8988T (cell line): ENCODE measurements around the gene LDB2.

ENCODE experiments used
- DNase-seq: peaks from one replicate; pipeline ENCODE4 v3.0.0; 2011

LDB2 gene

DNA sequence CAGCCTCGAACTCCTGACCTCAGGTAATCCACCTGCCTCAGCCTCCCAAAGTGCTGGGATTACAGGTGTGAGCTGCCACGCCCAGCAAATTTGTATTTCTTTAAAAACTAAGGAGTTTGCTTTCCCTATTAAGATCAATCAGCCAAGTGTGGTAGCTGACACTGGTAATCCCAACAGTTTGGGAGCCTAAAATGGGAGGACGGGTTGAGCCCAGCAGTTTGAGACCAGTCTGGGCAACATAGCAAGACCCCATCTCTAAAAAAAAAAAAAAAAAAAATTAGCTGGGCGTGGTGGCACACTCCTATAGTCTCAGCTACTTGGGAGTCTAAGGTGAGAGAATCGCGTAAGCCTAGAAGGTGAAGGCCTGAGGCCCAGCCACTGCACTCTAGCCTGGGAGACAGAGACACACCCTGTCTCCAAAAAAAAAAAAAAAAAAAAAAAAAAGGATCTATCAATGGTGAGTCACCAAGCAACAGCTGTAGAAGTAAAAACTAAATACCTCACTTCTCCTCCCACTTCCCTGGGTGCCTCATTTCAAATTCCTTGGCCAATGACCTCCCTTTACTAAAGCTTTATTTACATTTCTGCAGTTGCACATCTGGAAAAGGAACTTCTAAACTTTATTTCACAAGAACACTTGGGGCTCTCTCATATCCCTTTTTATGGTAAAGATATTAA is 54.5 kb downstream of the LDB2 start:
- DNase-seq: no peak

DNA sequence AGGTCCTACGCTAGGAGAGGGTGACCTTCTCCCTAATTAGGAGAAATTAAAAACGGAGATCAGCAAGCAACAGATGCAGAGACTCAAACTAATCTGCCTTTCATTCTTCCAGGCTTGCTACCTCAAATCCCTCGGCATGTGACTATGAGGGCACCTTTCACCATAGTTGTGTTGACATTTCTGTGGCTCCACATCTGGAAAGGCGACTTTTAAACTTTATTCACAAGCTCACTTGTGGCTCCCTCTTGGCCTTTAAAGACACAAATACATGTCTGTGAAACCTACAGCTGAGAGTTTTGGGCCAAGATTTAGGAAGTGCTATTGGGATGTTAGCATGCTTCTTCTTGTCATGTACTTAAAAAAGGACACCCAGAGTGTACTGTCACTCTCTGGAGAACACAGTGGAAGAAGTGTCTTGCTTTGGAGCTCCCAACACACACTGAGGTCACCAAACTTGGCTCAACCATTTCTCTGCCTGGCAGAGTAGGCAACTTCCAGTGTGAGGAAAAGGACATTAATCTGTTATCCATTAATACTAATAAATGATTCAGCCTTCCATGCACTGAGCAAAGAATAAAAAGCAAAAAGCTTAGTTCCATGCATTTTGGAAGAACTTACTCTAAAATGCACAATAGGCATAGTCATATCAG is 60.1 kb downstream of the LDB2 start:
- DNase-seq: no peak

DNA sequence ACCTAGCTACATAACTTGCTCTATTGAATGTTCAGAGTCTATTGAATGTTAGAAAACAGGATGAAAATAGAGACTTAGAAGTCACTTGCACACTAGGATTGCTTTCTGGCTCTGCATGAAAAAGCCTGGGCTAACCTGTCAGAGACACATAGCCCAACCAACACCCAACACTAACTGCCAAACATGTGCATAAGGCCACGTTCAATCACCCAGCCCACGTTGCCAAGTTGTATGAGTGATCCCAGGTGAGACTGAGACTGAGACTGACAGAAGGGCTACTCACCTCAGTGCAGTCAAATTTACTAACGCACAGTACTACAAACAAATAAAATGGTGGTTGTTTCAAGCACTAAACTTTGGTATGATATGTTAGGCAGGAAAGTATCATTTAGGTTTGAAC is 61.0 kb downstream of the LDB2 start:
- no peak for DNase-seq

DNA sequence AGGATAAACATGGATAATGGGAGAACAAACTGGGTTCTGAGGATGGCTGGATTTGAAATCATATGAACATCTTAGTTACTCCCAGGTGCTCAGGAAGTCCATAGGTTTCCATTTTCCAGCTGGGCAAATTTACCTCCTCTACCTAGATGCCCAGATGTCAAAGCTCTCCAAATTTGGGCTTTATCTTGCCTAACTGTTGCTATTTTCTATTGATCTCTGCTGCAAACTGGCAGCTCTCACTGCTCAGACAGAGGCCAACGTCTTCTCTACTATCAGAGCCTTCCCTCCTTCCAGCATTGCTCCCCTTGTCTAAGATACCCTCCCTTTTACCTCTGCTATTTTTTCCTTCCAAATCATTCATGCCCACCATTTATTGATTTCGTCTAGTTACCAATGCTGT is 62.1 kb downstream of the LDB2 start:
- DNase-seq: no peak

DNA sequence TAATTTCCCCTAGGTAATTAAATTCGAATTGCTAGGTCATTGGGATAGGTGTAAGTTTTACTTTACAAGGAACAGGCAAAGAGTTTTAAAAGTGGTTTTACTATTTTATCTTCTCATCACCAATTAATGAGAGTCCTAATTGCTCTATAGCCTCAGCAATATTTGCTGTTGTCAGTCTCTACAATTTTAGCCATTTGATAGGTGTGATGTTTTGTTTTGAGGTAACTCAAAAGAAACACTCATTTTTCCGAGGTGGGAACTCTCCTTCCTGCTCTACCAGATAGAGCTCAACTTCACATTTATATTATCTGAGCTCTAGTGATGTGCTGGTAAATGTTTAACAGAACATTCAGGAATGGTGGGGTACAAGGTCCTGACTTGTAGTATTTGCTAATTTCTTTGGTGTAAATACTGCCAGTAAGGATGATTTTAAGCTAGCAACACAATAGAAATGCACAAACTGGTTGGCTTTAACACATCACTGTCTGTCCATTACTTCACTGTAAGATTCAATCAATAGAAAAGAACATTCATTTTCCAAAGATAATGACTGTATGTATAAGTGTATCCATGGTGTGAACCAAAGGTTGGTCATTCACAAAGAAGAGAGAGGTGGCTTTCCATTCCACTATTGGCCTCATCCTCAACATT is 62.7 kb downstream of the LDB2 start:
- no peak for DNase-seq

DNA sequence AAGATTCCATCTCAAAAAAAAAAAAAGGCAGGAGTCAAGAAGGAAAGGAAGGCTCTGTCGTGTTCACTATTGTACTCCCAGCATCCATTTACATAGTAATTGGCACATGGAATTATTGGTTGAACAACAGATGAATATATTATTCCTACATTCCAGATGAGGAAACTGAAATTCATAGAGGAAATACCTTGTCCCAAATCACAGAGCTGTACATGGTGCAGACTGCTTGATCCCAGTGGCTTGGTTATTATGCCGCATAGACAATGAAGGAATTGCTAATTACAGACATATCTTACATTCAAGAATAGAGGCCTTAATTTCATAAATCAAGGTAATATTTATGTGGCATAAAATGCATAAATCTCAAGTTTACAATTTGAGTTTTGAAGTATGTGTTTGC is 63.6 kb downstream of the LDB2 start:
- DNase-seq: no peak

DNA sequence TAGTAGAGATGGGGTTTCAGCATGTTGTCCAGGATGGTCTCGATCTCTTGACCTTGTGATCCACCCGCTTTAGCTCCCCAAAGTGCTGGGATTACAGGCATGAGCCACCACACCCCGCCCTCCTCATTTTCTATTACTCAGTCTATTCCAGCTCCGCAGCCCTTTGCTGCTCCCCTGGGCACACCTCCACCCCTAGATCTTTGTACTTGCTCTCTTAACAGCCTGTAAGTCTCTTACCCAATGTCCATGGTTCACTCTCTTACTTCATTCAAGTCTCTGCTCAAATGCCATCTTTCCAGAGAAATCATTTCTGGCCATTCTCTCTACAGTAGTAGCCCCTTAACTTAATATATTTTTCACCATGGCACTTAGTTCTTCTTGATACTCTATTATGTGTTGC is 64.7 kb downstream of the LDB2 start:
- DNase-seq: no peak

DNA sequence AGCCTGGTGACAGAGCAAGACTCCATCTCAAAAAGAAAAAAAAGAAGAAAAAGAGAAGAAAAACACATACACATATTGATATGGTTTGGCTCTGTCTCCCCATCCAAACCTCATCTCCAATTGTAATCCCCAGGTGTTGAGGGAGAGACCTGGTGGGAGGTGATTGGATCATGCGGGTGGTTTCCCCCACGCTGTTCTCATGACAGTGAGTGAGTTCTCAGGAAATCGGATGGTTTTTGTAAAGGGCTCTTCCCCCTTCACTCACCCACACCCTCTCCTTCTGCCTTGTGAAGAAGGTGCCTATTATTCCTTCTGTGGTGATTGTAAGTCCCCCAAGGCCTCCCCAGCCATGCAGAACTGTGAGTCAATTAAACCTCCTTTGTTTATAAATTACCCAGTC is 68.4 kb downstream of the LDB2 start:
- no peak for DNase-seq

DNA sequence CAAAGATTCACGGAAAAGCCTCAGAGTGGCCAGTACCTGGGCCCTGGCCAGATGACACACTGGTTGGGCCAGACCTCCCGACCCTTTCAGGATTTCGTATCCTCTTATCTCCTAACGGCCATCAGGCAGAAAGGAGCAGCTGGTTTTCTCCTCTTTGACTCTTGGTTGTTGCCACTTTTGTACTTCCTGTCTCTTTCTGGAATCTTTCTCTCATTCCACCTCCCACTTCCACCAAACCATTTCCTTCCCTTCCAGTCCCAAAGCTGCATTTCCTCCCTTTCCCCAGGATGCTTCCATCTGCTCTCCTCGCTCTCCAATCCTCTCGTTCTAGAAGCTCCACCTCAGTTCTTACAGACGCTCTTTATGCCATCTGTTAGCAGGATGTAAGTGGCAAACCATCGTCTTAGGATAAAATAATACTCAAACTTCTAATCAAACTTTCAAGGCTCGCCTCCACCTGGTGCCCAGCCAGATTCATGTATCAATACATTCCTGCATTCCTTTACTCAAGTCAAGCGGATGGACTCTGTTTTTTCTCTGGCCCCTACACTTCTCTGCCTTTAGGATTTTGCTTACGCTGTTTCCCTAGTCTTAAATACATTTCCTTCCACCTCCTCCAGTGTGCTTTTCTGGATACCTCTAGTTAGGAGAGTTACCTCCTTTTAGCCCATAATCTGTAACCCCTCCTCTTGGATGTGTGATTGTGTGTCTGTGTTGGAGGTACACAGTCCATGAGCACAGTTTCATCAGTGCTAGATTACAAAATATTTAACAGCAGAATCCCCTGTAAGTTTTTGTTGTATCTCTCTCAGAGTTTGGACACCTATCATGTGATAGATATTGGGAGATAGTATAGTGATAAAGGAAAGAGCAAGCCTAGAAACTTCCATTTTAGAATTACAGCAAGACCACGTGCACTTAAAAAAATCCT is 70.4 kb downstream of the LDB2 start:
- no peak for DNase-seq

DNA sequence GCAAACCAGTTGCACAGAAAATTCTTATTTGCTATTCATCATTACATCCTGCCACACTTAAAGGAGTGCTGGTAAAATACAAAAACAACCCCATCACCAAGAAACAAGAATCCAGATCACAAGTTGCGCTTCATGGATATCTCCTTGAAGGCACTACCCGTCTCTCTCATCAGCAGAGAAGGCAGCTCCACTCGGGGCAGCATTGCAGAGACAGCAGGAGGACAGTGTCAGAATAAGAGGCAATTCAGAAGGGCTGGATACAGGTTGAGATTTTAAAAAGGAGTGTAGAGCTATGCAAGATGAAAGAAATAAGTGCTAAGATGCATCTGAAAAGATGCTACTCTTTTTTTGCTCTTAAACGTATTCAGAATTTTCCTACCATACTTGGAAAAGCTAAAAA is 71.4 kb downstream of the LDB2 start:
- no peak for DNase-seq

DNA sequence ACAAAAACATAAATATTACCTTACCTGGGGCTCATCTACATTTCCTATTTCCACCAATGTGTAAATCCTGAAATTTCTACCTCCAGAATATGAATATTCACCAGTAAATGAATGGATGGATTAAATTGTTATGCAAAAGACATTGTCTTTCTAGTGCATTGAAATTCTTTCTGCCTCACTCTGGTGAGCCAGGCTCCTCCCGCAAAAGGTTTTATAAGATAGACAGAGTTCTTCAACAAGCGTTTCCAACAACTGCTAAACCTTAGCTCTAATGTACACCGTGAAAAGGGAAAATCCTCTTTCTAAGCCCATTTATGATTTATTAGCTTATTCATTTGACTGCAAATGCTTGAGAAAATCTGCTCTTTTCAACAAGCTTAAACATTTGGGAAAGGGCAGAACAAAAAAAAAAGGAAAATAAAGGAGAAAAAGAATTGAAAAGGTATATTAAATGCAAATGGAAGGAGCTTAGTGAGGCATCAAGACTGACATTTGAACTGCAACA is 72.0 kb downstream of the LDB2 start:
- no peak for DNase-seq

DNA sequence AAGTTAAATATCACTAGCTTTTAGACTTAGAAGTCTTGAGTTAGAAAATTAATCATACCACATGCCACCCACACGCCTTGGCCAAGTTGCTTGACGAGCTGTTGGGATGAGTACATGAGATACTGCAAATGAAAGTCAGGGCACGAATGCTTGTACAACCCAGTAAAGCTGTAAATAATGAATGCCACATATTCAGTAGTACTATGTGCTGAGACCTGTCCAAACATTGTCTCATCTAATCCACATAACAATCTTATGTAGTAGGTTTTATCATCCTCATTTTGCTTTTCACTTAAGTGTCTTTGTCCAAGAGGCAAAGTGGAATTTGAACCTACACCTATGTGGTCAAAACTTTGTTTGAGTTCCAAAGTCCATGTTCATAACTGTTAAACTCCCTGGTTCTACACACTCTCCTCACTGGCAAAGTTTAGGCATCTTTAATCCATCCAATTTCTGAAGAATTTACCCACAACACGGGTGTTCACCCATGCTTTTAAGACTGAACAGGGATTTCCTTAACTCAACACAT is 74.1 kb downstream of the LDB2 start:
- no peak for DNase-seq

DNA sequence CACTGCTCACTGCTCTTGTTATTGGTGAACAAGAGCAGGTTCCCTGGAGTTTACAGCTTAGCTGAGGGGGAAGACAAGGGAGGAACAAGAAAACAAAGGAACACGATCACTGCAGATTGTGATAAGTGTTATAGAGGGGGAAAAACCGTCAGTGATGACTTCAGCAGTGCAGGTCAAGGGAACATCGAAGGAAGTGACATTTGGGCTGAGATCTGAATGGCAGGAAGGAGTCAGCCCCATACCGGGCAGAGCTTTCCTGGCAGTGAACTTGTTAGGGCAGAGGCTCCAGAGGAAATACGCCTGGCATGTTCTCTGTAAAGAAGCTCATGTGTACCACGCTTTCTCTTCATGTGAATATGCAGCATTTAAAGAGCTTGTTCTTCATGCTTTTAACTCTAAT is 78.1 kb downstream of the LDB2 start:
- no peak for DNase-seq

DNA sequence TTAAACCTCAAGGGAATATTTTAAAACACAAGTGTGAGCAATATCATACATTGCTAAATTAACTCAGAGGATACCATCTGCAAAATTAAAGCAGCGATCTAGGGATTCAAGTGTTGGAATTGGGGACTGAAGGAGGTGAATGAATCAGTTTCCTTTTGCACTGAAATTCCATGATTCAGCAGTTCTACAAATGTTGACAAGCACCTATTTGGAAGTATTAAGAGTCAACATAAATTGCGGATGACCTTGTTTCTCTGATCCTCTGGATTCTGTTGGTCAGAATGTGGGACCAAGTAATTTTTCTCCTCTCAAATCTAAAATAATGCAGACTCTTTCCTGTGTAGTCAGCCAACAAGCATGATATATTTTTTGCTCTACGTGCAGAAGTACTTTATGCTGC is 78.8 kb downstream of the LDB2 start:
- no peak for DNase-seq

DNA sequence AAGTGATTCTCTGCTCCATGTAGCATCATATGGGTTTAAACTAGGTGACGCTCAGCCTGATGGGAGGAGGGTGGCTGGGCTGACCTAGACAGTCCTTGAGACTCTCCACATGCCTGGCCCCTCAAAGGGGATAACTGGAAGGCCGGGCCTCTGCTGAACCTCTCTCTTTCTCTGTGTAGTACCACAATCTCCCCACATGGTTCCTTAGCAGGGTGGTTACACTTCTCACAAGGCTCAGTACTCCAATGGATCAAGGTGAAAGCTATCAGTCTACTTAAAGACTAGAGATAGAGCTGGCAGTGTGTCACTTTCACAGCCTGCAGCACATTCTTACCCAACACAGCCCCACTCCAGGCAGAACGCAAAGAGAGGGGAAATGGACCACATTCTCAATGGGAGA is 80.4 kb downstream of the LDB2 start:
- DNase-seq: no peak

DNA sequence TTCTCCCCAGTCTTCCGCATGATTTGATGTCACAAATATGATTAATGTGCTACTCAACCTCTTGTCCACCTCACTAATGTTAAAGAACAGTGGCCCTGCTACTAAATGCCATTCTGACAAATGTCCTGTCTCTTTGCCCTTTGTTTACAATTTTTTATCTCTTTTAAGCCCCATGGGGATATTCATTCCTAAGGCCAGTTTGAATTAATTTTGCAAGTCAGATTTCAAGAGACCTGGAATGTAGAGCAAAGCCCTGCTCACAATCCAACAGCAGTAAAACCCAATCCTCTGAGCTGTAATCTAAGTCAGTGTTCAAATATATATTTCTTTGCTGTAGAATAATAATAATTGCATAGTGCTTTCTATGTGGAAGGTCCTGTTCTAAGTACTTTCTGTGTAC is 81.2 kb downstream of the LDB2 start:
- DNase-seq: no peak

DNA sequence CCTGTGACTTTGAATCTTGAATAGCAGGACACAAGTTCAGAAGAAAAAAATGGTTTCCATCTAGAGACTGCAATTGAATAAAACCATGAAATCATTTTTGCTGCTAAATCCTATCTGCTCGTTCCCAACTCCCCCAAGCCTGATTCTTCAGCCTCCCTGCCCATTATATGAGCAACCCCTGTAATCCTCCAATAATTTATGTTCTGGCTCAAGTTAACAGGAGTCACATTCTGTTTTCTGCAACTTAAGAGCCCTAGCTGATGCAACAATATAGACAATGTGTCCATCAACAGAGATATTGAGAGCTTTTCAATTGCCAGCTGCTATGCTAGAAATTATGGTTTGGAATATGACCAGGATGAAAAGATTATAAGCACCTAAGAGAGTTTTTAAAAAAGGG is 84.1 kb downstream of the LDB2 start:
- no peak for DNase-seq

DNA sequence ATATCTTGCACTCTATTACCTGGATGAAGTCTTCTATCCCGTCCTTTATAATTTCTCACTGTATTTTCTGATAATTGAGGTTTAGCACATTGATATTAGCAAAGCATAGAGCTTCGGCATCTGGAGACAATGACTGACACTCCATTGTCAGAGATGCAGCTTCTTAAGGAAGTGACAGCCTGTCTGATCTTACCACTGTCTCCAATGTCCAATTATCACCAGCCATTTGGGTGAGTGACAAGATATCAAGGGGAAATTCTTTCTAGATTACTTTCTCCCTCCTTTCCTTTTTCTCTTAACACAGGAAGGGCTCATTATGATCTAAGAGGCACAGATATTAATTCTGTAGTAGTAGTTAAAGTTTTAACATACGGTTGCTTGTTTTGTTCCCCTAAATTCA is 86.4 kb downstream of the LDB2 start:
- DNase-seq: no peak

DNA sequence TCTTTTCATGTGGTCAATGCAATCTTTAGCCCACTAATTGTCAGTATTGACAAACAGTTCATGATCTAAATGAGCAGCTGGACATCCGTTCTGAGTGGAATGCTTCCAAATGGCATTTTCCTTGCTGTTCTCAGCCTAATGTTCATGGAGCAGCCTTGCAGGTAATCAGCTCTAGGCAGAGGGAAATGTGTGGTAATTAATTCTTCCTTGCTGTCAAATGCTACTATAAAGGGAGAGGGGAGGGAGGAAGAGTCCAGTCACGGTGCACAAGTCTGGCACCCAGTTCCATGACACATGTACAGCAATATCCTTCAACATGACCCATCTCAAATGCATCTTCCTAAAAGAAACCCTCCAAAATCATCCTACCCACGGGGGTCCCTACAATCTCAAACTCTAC is 88.5 kb downstream of the LDB2 start:
- DNase-seq: no peak

DNA sequence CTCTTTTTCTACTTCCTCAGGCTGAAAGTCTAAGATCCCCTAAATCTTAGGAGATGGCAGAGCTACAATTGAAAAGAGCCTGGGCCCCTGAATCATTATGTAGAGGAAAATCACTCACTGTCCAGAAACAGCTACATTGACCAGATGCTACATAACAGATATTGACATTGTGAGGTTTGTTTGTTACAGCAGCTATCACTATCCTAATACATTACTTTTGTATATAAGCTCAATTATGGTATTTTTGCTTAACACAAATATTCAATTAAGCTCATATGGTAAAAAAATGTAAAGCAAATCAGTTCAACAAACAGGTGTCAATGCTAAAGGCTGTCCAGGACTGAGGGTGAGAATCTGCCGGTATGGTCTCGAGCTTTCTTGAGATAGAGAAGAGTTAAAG is 89.4 kb downstream of the LDB2 start:
- no peak for DNase-seq

DNA sequence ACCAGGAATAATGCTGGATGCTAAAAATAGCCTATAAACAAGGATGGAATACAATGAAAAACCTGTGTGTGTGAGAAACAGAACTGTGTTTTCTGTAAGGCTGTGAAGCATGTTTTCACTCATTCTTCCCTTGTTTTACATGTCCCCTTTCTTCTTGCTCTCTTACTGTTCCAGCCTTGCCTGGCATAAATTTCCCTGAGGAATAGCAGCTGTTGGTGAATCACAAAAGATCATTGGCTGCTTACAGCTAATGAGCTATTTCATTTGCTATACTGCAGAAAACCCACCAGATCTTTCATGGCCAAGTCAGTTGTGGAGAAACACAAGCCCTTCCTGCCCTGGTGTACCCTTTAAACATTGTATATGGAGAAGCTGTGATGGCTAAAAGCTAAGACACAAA is 91.1 kb downstream of the LDB2 start:
- no peak for DNase-seq

DNA sequence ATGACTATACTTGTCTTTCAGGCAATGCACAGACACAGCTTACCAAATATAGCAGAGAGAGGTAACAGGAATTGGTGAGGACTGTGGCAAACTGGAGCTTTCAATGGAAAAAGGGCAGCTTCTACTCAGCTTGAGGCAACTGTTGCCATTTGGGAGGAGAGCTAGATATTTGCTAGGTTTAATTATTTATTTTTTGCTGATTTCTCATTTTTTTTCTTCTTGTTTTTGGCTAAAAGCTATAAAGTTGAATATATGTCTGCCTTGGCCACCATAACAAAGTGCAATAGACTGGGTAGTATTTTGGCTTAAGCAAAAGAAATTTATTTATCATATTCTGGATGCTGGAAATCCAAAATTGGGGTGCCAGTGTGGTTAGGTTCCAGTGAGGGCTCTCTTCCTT is 93.9 kb downstream of the LDB2 start:
- DNase-seq: no peak

DNA sequence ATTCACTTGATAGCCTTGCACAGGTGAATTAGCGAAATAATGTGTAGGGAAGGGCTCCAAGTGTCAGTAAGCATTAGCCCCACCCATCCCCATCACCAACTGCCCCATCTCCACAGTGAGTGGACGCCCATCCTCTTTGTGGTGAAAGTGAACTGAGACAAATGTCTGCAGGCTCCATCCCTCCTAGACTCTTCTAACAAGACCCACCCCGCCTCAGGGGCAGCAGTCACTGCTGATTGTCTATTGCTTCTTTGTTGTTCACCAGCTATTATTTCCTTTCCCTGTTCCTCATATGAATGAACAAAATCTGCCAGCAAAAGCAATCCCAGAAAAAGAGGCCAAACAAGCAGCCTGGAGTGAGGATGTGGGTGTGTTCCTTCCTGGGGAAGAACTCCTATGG is 96.4 kb downstream of the LDB2 start:
- no peak for DNase-seq
